Stimulated activated naive B cell treated with anti-CD40 and anti-IgM and Interleukin-4, amounts not matched to agents 10 μg/mL and 1 μg/mL and 100 μg/mL, for 72 hours (primary cell): ENCODE measurements around the gene LCE3E.
"Not testable (repeated sequence)": the region's sequence is repeated elsewhere in the genome, so short reads cannot be mapped to it uniquely, and the experiment has no call there.

Experiments
- ATAC-seq, 2 donors: fragments of 150-1000 bp; cut with Tn5 transposase; replicated peaks; 2 replicates each; pipeline ENCODE4 v1.10.0; 2021; ENCODE audit warnings: moderate library complexity in 1 of 2
- DNase-seq: peaks from one replicate; pipeline ENCODE4 v3.0.0; 2021
- H3K27ac Mint-ChIP-seq: one replicate; pipeline ENCODE4 v1.8.0; 2022; ENCODE audit warnings: mild to moderate bottlenecking, mixed read lengths
- H3K27me3 Mint-ChIP-seq, 2 donors: one replicate each; pipeline ENCODE4 v1.8.0; 2022; ENCODE audit warnings: mixed read lengths in 2 of 2
- H3K36me3 Mint-ChIP-seq, 2 donors: one replicate each; pipeline ENCODE4 v1.8.0; 2022; ENCODE audit warnings: mixed read lengths in 2 of 2, mild to moderate bottlenecking in 1 of 2
- H3K4me1 Mint-ChIP-seq, 2 donors: one replicate each; pipeline ENCODE4 v1.8.0; 2022; ENCODE audit warnings: mixed read lengths in 2 of 2, mild to moderate bottlenecking in 1 of 2
- H3K4me3 Mint-ChIP-seq, 2 donors: one replicate each; pipeline ENCODE4 v1.8.0; 2022; ENCODE audit warnings: mild to moderate bottlenecking in 2 of 2, mixed read lengths in 2 of 2, moderate library complexity in 1 of 2
- H3K9me3 Mint-ChIP-seq, 2 donors: one replicate each; pipeline ENCODE4 v1.8.0; 2022; ENCODE audit warnings: mixed read lengths in 2 of 2, mild to moderate bottlenecking in 1 of 2

The LCE3E gene, protein sequence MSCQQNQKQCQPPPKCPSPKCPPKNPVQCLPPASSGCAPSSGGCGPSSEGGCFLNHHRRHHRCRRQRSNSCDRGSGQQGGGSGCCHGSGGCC

DNA sequence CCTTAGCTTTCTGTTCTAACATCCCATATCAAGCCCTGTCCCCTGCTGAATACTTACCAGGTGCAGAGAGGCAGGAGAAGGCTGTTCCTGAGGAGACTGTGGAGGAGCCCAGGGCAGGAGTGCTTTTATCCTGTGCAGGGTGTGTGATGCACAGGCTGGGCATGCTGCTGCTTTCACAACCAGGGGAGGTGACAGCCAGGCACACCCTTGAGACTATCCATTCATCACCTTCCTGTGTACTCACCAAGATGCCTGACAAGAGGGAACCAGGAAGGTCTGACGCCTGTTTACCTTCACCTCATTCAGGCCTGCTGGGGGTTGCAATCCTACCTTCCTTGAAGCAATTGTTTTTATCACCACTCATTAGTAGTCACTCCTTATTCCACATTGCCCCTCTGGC is at the start of gene LCE3E:
TSS of gene LCE3E (minus strand) at position 100 of the 400 bp plus-strand sequence. CDS start 572 bp downstream, outside the sequence.
- Mint-ChIP-seq H3K9me3 (peaks cover 4 to 8% of the 10 kb centered on the region in 2 donors), H3K36me3 (no peaks in the 10 kb centered on the region), H3K27me3 (peaks cover 11% of the 10 kb centered on the region in 2 donors), H3K4me1 (no peaks in the 10 kb centered on the region), H3K27ac (no peak within 1 kb of the TSS), H3K4me3 (no peak within 1 kb of the TSS)
- DNase-seq (no peak), ATAC-seq (no peak)

- H3K4me1 Mint-ChIP-seq, result no peaks in the 10 kb centered on the region
- H3K9me3 Mint-ChIP-seq, result peaks cover 4 to 7% of the 10 kb centered on the region in 2 donors
- peaks cover 0 to 14% of the 10 kb centered on the region in 2 donors for H3K27me3 Mint-ChIP-seq
- no peak within 1 kb of the TSS for H3K4me3 Mint-ChIP-seq
- peaks cover 0 to 1% of the 10 kb centered on the region in 2 donors for H3K36me3 Mint-ChIP-seq
- H3K27ac Mint-ChIP-seq, result no peak within 1 kb of the TSS
- DNase-seq (no peak), ATAC-seq (no peak)
Observed at GRCh38 chr1:152613511-152613910, 46.9 kb upstream of the LCE3E start, which contains the start of gene LCE3B. Gene LCE3B (plus strand): TSS chr1:152613811. CDS start chr1:152613811, 0 bp downstream.

DNA sequence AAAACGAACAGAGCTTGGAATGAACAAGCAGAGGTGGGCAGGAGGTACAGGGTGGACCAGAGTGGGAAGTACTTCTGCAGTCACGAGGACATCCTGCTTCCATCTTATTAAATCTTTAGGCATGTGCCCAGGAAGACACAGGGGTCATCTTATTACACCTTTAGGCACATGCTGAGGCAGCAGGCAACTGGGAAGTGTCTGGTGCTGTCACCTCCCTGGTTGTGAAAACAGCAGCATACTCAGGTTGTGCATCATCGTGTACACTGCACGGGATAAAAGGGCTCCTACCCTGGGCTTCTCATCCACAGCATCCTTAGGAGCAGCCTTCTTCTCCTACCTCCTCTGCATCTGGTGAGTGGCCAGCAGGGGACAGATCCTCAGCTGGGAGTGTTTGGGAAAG is 33.4 kb upstream of the LCE3E start, which contains the start of gene LCE3C:
TSS of gene LCE3C (plus strand) at position 301 of the 400 bp plus-strand sequence. CDS start 498 bp downstream, outside the sequence.
- Mint-ChIP-seq H3K36me3 (no peaks in the 10 kb centered on the region), H3K27ac (no peak within 1 kb of the TSS), H3K4me3 (no peak within 1 kb of the TSS), H3K9me3 (peaks cover 3 to 5% of the 10 kb centered on the region in 2 donors), H3K4me1 (no peaks in the 10 kb centered on the region), H3K27me3 (peaks cover 0 to 3% of the 10 kb centered on the region in 2 donors)
- no peak for DNase-seq
- no peak for ATAC-seq

- H3K36me3 Mint-ChIP-seq, result no peaks in the 10 kb centered on the region
- ATAC-seq, result no peak
- peaks cover 3 to 7% of the 10 kb centered on the region in 2 donors for H3K9me3 Mint-ChIP-seq
- H3K4me1 Mint-ChIP-seq, result no peaks in the 10 kb centered on the region
- DNase-seq, result no peak
- no peak overlapping the region for H3K27ac Mint-ChIP-seq
- peaks cover 0 to 3% of the 10 kb centered on the region in 2 donors for H3K27me3 Mint-ChIP-seq
- no peak overlapping the region for H3K4me3 Mint-ChIP-seq
Observed at GRCh38 chr1:152596986-152597385, 30.4 kb upstream of the LCE3E start.

DNA sequence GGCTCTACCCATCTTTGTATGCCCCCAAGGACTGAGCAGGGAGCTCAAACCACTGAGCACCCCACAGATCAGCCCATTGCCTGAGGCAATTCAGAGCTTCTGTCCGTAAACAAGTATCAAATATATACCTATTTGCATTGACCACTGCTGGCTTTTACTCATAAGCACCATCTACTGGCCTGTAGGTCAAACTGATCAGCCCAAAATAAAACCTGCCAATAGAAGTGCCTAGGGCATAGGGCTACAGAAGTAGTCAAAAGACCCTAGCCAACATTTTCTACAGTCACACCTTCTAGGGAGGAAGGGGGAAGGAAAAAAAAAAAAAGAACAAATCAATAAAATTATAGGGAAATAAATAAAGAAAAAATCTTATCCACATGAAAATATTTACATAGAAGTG is 19.0 kb upstream of the LCE3E start:
- Mint-ChIP-seq H3K36me3 (no peaks in the 10 kb centered on the region), H3K4me1 (no peaks in the 10 kb centered on the region), H3K9me3 (peaks cover 0 to 4% of the 10 kb centered on the region in 2 donors), H3K27me3 (peaks cover 2 to 5% of the 10 kb centered on the region in 2 donors), H3K4me3 (no peak overlapping the region), H3K27ac (no peak overlapping the region)
- ATAC-seq (no peak), DNase-seq (no peak)

DNA sequence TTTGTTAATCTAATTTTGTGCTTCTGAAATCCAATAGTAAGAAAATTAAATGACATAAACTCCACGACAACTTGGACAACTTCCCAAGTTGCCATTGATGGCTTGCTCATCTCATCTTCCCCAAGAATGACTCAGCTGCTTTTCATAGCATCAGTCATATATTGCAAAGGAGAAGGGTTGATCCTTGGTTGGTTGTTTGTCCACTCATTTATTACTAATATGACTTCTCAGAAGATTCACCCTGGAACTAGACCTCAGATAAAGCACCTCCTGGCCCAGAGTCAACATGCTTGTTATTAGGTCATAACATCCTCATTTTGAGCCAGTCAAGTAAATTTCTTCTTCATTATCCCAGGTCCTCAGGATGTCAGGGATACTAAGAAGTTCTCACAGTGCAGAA is 16.1 kb upstream of the LCE3E start:
- H3K4me3 Mint-ChIP-seq, result no peak overlapping the region
- no peak overlapping the region for H3K27ac Mint-ChIP-seq
- peaks cover 14 to 16% of the 10 kb centered on the region in 2 donors for H3K27me3 Mint-ChIP-seq
- DNase-seq (no peak), ATAC-seq (no peak)
- peaks cover 3 to 6% of the 10 kb centered on the region in 2 donors for H3K4me1 Mint-ChIP-seq
- H3K36me3 Mint-ChIP-seq, result no peaks in the 10 kb centered on the region
- H3K9me3 Mint-ChIP-seq, result peaks cover 0 to 2% of the 10 kb centered on the region in 2 donors

DNA sequence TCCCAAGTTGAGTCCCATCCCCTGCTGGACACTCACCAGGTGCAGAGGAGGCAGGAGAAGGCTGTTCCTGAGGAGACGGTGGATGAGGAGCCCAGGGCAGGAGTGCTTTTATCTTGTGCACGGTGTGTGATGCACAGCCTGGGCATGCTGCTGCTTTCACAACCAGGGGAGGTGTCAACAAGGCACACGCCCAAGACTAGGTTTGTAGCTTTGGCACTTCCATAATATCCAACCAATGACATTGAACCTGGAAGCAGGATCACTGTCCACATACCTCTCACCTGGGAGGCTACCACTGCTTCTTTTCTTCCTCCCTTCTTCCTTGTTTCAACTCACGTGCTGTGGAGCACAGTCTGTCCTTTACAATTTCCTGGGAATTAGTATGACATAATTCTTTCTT is 13.9 kb upstream of the LCE3E start, which contains the start of gene LCE3D:
TSS of gene LCE3D (minus strand) at position 84 of the 400 bp plus-strand sequence. CDS start 580 bp downstream, outside the sequence.
- Mint-ChIP-seq H3K36me3 (no peaks in the 10 kb centered on the region), H3K27me3 (peaks cover 13 to 14% of the 10 kb centered on the region in 2 donors), H3K4me3 (no peak within 1 kb of the TSS), H3K4me1 (peaks cover 3 to 6% of the 10 kb centered on the region in 2 donors), H3K9me3 (peaks cover 0 to 2% of the 10 kb centered on the region in 2 donors), H3K27ac (no peak within 1 kb of the TSS)
- DNase-seq (no peak), ATAC-seq (no peak)

DNA sequence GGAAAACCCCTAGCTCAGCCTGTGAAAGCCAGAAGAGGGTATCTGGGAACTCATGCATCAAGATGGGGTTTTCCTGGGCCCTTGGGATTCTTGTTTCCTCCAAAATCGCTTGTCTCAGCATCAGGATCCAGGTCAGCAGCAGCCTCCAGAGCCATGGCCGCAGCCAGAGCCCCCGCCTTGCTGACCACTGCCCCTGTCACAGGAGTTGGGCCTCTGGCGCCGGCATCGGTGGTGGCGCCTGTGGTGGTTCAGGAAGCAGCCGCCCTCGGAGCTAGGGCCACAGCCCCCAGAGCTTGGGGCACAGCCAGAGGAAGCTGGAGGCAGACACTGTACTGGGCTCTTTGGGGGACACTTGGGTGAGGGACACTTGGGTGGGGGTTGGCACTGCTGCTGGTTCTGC is 12.9 kb upstream of the LCE3E start:
- not testable (repeated sequence) for DNase-seq, H3K4me1 Mint-ChIP-seq, H3K36me3 Mint-ChIP-seq, H3K9me3 Mint-ChIP-seq, H3K27ac Mint-ChIP-seq, H3K4me3 Mint-ChIP-seq, ATAC-seq
- peaks cover 14 to 19% of the 10 kb centered on the region in 2 donors for H3K27me3 Mint-ChIP-seq

DNA sequence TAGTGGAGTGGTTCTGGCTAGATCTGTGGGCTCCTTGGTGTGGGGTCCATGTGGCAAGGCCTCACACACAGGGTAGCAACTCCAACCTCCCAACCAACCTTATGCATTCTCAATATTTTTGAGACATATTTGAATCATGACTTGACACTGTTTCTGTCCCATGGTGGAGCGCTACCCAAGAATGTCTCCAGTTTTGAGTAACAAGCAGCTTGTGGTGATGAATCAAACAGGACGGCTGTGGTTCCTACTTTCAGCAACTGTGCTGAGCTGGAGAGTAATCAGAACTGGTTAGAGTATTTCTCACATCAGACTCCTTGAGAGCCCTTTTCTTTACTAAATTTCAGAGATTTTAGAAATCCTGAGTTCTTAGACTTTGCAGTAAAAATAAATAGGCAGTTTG is 10.6 kb upstream of the LCE3E start:
- Mint-ChIP-seq H3K9me3 (peaks cover 0 to 2% of the 10 kb centered on the region in 2 donors), H3K27me3 (peaks cover 14 to 32% of the 10 kb centered on the region in 2 donors), H3K27ac (no peak overlapping the region), H3K4me3 (no peak overlapping the region), H3K36me3 (no peaks in the 10 kb centered on the region), H3K4me1 (peaks cover 3 to 6% of the 10 kb centered on the region in 2 donors)
- DNase-seq, result no peak
- ATAC-seq, result no peak

DNA sequence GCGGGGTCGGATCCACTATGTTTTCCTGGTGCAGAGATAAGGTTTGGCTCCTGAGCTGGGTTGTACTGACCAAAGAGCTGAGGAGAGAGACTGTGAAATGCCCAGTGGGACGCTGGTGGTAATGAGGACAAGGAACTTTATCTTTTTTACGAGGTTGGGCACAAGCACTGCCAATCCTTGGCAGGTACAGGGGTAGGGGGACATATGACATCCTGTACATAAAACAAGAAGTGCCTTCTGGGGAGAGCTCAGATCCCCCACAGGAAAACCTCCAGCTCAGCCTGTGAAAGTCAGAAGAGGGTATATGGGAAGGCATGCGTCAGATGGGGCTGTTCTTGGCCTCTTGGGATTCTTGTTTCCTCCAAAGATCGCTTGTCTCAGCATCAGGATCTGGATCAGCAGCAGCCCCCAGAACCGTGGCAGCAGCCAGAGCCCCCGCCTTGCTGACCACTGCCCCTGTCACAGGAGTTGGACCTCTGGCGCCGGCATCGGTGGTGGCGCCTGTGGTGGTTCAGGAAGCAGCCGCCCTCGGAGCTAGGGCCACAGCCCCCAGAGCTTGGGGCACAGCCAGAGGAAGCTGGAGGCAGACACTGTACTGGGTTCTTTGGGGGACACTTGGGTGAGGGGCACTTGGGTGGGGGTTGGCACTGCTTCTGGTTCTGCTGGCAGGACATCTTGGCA is 905 bp downstream of the LCE3E start:
- no peak overlapping the region for H3K4me3 Mint-ChIP-seq
- no peak for DNase-seq
- H3K4me1 Mint-ChIP-seq, result no peaks in the 10 kb centered on the region
- no peak overlapping the region for H3K27ac Mint-ChIP-seq
- peaks cover 1 to 10% of the 10 kb centered on the region in 2 donors for H3K27me3 Mint-ChIP-seq
- H3K36me3 Mint-ChIP-seq, result no peaks in the 10 kb centered on the region
- ATAC-seq, result no peak
- H3K9me3 Mint-ChIP-seq, result peaks cover 4 to 5% of the 10 kb centered on the region in 2 donors

DNA sequence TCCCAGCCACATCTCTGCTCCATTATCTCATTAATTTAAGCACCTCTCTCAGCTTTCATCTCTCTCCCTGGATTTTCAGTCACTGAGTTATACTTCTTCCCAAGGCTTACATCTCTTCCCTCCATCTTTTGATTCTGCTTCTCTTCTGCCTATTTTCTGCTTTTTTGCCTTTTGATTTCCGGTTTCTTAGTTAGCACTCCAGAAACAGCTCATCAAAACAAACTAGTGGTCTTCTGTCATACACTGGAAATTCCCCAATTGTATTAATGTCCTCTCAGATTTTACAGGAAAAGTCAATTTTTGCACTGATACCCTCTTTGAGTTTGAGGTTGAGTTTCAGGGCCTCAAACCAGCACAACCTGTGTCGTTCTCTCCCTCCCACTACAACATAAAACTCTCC is 1.5 kb downstream of the LCE3E start:
- ATAC-seq (no peak), DNase-seq (no peak)
- Mint-ChIP-seq H3K4me3 (no peak overlapping the region), H3K36me3 (no peaks in the 10 kb centered on the region), H3K4me1 (no peaks in the 10 kb centered on the region), H3K9me3 (peaks cover 4 to 5% of the 10 kb centered on the region in 2 donors), H3K27ac (no peak overlapping the region), H3K27me3 (peaks cover 0 to 10% of the 10 kb centered on the region in 2 donors)

GRCh38 chr1:152548358-152548757 is 18.2 kb downstream of the LCE3E start:
- H3K4me3 Mint-ChIP-seq, result not testable (repeated sequence)
- peaks cover 19 to 32% of the 10 kb centered on the region in 2 donors for H3K27me3 Mint-ChIP-seq

GRCh38 chr1:152546704-152547103 is 19.9 kb downstream of the LCE3E start:
- Mint-ChIP-seq H3K9me3 (peaks cover 2 to 3% of the 10 kb centered on the region in 2 donors), H3K27ac (no peak overlapping the region), H3K36me3 (no peaks in the 10 kb centered on the region), H3K4me1 (no peaks in the 10 kb centered on the region), H3K27me3 (peaks cover 19 to 23% of the 10 kb centered on the region in 2 donors), H3K4me3 (no peak overlapping the region)
- no peak for DNase-seq
- no peak for ATAC-seq

More at GRCh38 chr1:152548358-152548757, 18.2 kb downstream of the LCE3E start:
- not testable (repeated sequence) for H3K36me3 Mint-ChIP-seq, H3K9me3 Mint-ChIP-seq, ATAC-seq, DNase-seq, H3K4me1 Mint-ChIP-seq, H3K27ac Mint-ChIP-seq

DNA sequence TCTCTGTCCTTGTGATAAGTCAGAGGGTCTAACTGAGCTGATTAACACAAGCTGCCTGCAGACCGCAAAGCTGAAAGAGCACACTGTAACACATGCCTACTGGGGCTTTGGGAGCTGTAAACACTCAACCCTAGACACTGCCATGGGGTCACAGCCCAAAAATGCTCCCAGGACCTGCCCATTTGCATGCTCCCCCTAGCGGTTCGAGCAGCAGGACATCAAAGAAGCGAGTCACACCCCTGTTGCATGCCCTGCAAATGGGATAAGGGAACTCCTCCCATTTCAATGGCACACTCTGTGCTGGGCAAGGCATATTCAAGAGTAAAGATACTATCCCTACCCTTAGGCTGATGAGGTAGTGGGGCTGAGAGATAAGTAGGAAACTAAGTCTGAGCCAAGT is 22.8 kb downstream of the LCE3E start:
- ATAC-seq, result no peak

GRCh38 chr1:152539901-152540300 is 26.7 kb downstream of the LCE3E start:
- DNase-seq (no peak), ATAC-seq (no peak)
- no peak overlapping the region for H3K27ac Mint-ChIP-seq
- H3K4me3 Mint-ChIP-seq, result no peak overlapping the region
- H3K4me1 Mint-ChIP-seq, result no peaks in the 10 kb centered on the region
- H3K36me3 Mint-ChIP-seq, result no peaks in the 10 kb centered on the region
- H3K27me3 Mint-ChIP-seq, result peaks cover 31 to 40% of the 10 kb centered on the region in 2 donors
- no peaks in the 10 kb centered on the region for H3K9me3 Mint-ChIP-seq

More for the DNA sequence above, 22.8 kb downstream of the LCE3E start:
- Mint-ChIP-seq H3K27me3 (peaks cover 18 to 35% of the 10 kb centered on the region in 2 donors), H3K9me3 (peaks cover 2 to 3% of the 10 kb centered on the region in 2 donors), H3K27ac (no peak overlapping the region), H3K4me3 (no peak overlapping the region), H3K36me3 (no peaks in the 10 kb centered on the region), H3K4me1 (no peaks in the 10 kb centered on the region)
- no peak for DNase-seq
